GM18951 (cell line): ENCODE data around the gene FRG1.
"Not testable (repeated sequence)": the region's sequence is repeated elsewhere in the genome, so short reads cannot be mapped to it uniquely, and the experiment has no call there.

Experiments used
- POLR2A ChIP-seq: IDR thresholded peaks from 4 replicates; pipeline ENCODE4 v1.6.1; 2011; ENCODE audit warnings: mild to moderate bottlenecking; ENCODE audit not compliant: insufficient read length, insufficient read depth; ENCODE audit errors: extremely low read depth
- in situ Hi-C: fragments of 300-500 bp; cut with MboI; formaldehyde crosslinking; loops from one replicate; pipeline ENCODE4 v1.12.0; 2022; ENCODE audit warnings: low sequenced_read_pairs, mixed read lengths, inconsistent platforms; ENCODE audit not compliant: unreplicated experiment

Gene FRG1

GRCh38 chr4:189940178-189941004 lies at the start of gene FRG1:
FRG1 (plus strand) TSS chr4:189940872; CDS start chr4:189941010, 138 bp downstream.
- TF ChIP-seq POLR2A: peak; percentile 85
- in situ Hi-C loops: no loop called here

- in situ Hi-C loops: no loop called here
- TF ChIP-seq POLR2A: no peak
Observed at GRCh38 chr4:189897667-189898066, 43.0 kb upstream of the FRG1 start.

GRCh38 chr4:189899481-189900015 lies 41.1 kb upstream of the FRG1 start:
- in situ Hi-C loops: not testable (repeated sequence)

GRCh38 chr4:189904420-189905027 lies 36.1 kb upstream of the FRG1 start:
- in situ Hi-C loops: not testable (repeated sequence)

GRCh38 chr4:189912170-189912569 lies 28.5 kb upstream of the FRG1 start:
- in situ Hi-C loops: no loop called here
- TF ChIP-seq POLR2A: no peak

GRCh38 chr4:189917161-189917891 lies 23.3 kb upstream of the FRG1 start:
- in situ Hi-C loops: no loop called here
- TF ChIP-seq POLR2A: no peak

- TF ChIP-seq POLR2A: no peak
- in situ Hi-C loops: no loop called here
Observed at GRCh38 chr4:189921058-189921457, 19.6 kb upstream of the FRG1 start.

GRCh38 chr4:189926742-189927141 lies 13.9 kb upstream of the FRG1 start:
- in situ Hi-C loops: not testable (repeated sequence)

- TF ChIP-seq POLR2A: no peak
- in situ Hi-C loops: no loop called here
Observed at GRCh38 chr4:189941005-189941450, 356 bp downstream of the FRG1 start.

- in situ Hi-C loops: not testable (repeated sequence)
Observed at GRCh38 chr4:189942412-189942811, 1.7 kb downstream of the FRG1 start.

- in situ Hi-C loops: not testable (repeated sequence)
Observed at GRCh38 chr4:189944077-189944476, 3.4 kb downstream of the FRG1 start.

GRCh38 chr4:189946906-189947305 lies 6.2 kb downstream of the FRG1 start:
- in situ Hi-C loops: not testable (repeated sequence)

- in situ Hi-C loops: not testable (repeated sequence)
Observed at GRCh38 chr4:189948486-189948885, 7.8 kb downstream of the FRG1 start.

GRCh38 chr4:189969291-189969690 lies 28.6 kb downstream of the FRG1 start:
- in situ Hi-C loops: not testable (repeated sequence)
